Measurements from ENCODE around the gene GPD1L.

GPD1L gene

DNA sequence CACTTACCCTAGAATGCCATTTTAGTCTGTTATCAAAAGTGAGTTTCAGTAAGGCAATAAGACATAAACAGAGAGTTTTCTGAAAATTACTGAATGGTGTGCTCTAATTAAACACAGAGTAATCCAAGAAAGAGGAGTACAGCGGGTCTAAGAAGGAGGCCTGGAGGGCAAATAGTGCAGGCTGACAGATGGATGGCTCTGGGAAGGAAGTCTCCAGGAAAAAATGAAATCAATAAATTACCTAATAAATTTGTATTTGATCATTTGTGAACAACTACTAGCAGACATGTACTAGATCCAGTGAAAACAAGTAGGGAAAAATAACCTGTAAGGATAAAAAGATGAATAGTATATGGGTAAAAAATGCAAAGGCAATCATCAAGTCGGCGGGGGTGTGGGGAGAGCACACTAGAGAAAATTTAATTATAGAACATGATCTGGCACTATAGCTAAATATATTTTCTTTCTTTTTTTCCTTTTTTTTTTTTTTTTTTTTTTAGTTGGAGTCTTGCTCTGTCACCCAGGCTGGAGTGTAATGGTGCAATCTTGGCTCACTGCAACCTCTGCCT is 22.6 kb upstream of the GPD1L start:
- no peak overlapping the region for H3K9ac ChIP-seq (ENCODE audit: low read depth, low read length, poor library complexity, severe bottlenecking)
- no peaks in the 10 kb centered on the region for H3K4me1 ChIP-seq (ENCODE audit: insufficient read depth, low read length, poor library complexity, severe bottlenecking)
- H3K9me3 ChIP-seq (ENCODE audit: insufficient read depth, low read depth, low read length): no peaks in the 10 kb centered on the region
- H3K9me2 ChIP-seq (replicated peaks; ENCODE audit: low read depth, low read length): no peaks in the 10 kb centered on the region
- no peak overlapping the region for H2AFZ ChIP-seq (ENCODE audit: low read length)
- H3F3A ChIP-seq (ENCODE audit: low read depth): no peaks in the 10 kb centered on the region
- H4K20me1 ChIP-seq (ENCODE audit: insufficient read depth, low read length, poor library complexity, severe bottlenecking): no peaks in the 10 kb centered on the region
- H3K79me2 ChIP-seq (ENCODE audit: insufficient read depth, low read length): no peaks in the 10 kb centered on the region
- TF ChIP-seq CTCF (conservative IDR thresholded peaks at IDR 0.05; ENCODE audit: low read length) (no peak), EZH2phosphoT487 (IDR thresholded peaks at IDR 0.05; ENCODE audit: borderline replicate concordance) (no peak)
- H3K4me2 ChIP-seq (ENCODE audit: low read depth, low read length, poor library complexity, severe bottlenecking): no peak overlapping the region
- H3K36me3 ChIP-seq (ENCODE audit: insufficient read depth, low read length): no peaks in the 10 kb centered on the region
- no peak overlapping the region for H3K4me3 ChIP-seq (ENCODE audit: low read length, poor library complexity, severe bottlenecking)
- no peaks in the 10 kb centered on the region for H3K27me3 ChIP-seq (ENCODE audit: insufficient read depth, low read length, poor library complexity, severe bottlenecking)

- no peaks in the 10 kb centered on the region for H3K4me1 ChIP-seq (ENCODE audit: insufficient read depth, low read length, poor library complexity, severe bottlenecking)
- H3K9me2 ChIP-seq (replicated peaks; ENCODE audit: low read depth, low read length): no peaks in the 10 kb centered on the region
- H3K79me2 ChIP-seq (ENCODE audit: insufficient read depth, low read length): no peaks in the 10 kb centered on the region
- H3K27me3 ChIP-seq (ENCODE audit: insufficient read depth, low read length, poor library complexity, severe bottlenecking): no peaks in the 10 kb centered on the region
- H3K36me3 ChIP-seq (ENCODE audit: insufficient read depth, low read length): no peaks in the 10 kb centered on the region
- H2AFZ ChIP-seq (ENCODE audit: low read length): no peak overlapping the region
- H4K20me1 ChIP-seq (ENCODE audit: insufficient read depth, low read length, poor library complexity, severe bottlenecking): no peaks in the 10 kb centered on the region
- H3F3A ChIP-seq (ENCODE audit: low read depth): no peaks in the 10 kb centered on the region
- no peaks in the 10 kb centered on the region; the same call in 1 of the 2 replicates for H3K9me3 ChIP-seq (ENCODE audit: insufficient read depth, low read depth, low read length)
- TF ChIP-seq EZH2phosphoT487 (IDR thresholded peaks at IDR 0.05; ENCODE audit: borderline replicate concordance): no peak
- no peak for TF ChIP-seq CTCF (conservative IDR thresholded peaks at IDR 0.05; ENCODE audit: low read length)
- H3K4me2 ChIP-seq (ENCODE audit: low read depth, low read length, poor library complexity, severe bottlenecking): no peak overlapping the region
- no peak overlapping the region for H3K4me3 ChIP-seq (ENCODE audit: low read length, poor library complexity, severe bottlenecking)
- H3K9ac ChIP-seq (ENCODE audit: low read depth, low read length, poor library complexity, severe bottlenecking): no peak overlapping the region
Measured at GRCh38 chr3:32084870-32085269, 21.6 kb upstream of the GPD1L start.

DNA sequence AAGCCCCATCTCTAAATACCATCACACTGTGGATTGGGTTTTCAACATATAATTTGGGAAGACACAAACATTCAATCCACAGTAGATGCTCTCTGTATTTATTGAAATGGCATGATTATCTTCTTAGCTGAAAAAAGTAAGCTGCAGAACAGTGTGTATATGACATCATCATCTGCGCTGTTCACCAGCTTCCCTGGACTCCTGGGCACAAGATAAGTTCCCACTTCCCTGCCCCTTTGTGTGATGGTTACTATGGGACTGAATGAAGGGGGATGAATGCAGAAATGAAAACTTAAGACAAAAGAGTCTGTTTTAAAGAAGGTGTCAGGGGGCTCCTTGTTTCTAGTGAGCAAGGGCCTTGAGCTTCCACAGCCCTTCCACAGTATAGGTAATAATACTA is 20.0 kb upstream of the GPD1L start:
- H3K4me3 ChIP-seq (ENCODE audit: low read length, poor library complexity, severe bottlenecking): no peak overlapping the region
- no peaks in the 10 kb centered on the region for H3F3A ChIP-seq (ENCODE audit: low read depth)
- H3K9ac ChIP-seq (ENCODE audit: low read depth, low read length, poor library complexity, severe bottlenecking): no peak overlapping the region
- no peaks in the 10 kb centered on the region for H3K9me2 ChIP-seq (replicated peaks; ENCODE audit: low read depth, low read length)
- no peaks in the 10 kb centered on the region for H3K79me2 ChIP-seq (ENCODE audit: insufficient read depth, low read length)
- H2AFZ ChIP-seq (ENCODE audit: low read length): no peak overlapping the region
- H3K27me3 ChIP-seq (ENCODE audit: insufficient read depth, low read length, poor library complexity, severe bottlenecking): no peaks in the 10 kb centered on the region
- TF ChIP-seq CTCF (conservative IDR thresholded peaks at IDR 0.05; ENCODE audit: low read length) (no peak), EZH2phosphoT487 (IDR thresholded peaks at IDR 0.05; ENCODE audit: borderline replicate concordance) (no peak)
- no peaks in the 10 kb centered on the region; the same call in 1 of the 2 replicates for H3K9me3 ChIP-seq (ENCODE audit: insufficient read depth, low read depth, low read length)
- H3K36me3 ChIP-seq (ENCODE audit: insufficient read depth, low read length): no peaks in the 10 kb centered on the region
- H4K20me1 ChIP-seq (ENCODE audit: insufficient read depth, low read length, poor library complexity, severe bottlenecking): no peaks in the 10 kb centered on the region
- H3K4me1 ChIP-seq (ENCODE audit: insufficient read depth, low read length, poor library complexity, severe bottlenecking): no peaks in the 10 kb centered on the region
- H3K4me2 ChIP-seq (ENCODE audit: low read depth, low read length, poor library complexity, severe bottlenecking): no peak overlapping the region
